IPS DF 6.9 (cell line): ENCODE data around the gene PHC2.

Experiments
- DNase-seq: peaks from one replicate; pipeline ENCODE4 v3.0.0-alpha.2; 2013; ENCODE audit warnings: low read depth, low spot score
- H3K27ac ChIP-seq: one replicate; pipeline ENCODE4 v1.5.1; 2013; ENCODE audit warnings: low read length, control low read depth
- H3K27me3 ChIP-seq: 2 replicates; pipeline ENCODE4 v1.6.1; 2013; ENCODE audit warnings: mild to moderate bottlenecking, low read length; ENCODE audit not compliant: control insufficient read depth, insufficient read depth
- H3K36me3 ChIP-seq: 2 replicates; pipeline ENCODE4 v1.6.1; 2013; ENCODE audit warnings: low read length; ENCODE audit not compliant: control insufficient read depth, insufficient read depth
- H3K4me1 ChIP-seq: 2 replicates; pipeline ENCODE4 v1.6.1; 2013; ENCODE audit warnings: low read length; ENCODE audit not compliant: control insufficient read depth, insufficient read depth
- H3K4me3 ChIP-seq: 2 replicates; pipeline ENCODE4 v1.5.1; 2013; ENCODE audit warnings: mild to moderate bottlenecking, low read length
- H3K9me3 ChIP-seq: 2 replicates; pipeline ENCODE4 v1.6.1; 2013; ENCODE audit warnings: low read length, inconsistent platforms; ENCODE audit not compliant: control insufficient read depth, insufficient read depth
- WGBS: extraction: QIAGEN DNeasy Blood & Tissue Kit; methylation state at CpG from one replicate; pipeline ENCODE4 v1.1.7; 2013; ENCODE audit warnings: mixed read lengths, missing lambda C conversion rate; ENCODE audit not compliant: insufficient read length, insufficient coverage; 5-methylcytosine and 5-hydroxymethylcytosine counted together

PHC2 gene

GRCh38 chr1:33305016-33305415, 125.9 kb downstream of the PHC2 start:
- H3K4me3 ChIP-seq: no peak overlapping the region

GRCh38 chr1:33302325-33302724, 128.6 kb downstream of the PHC2 start:
- Histone ChIP-seq H3K27me3 (peaks cover 14% of the 10 kb centered on the region; the same call in 1 of the 2 replicates), H3K4me1 (peaks cover 5% of the 10 kb centered on the region), H3K36me3 (no peaks in the 10 kb centered on the region), H3K9me3 (no peaks in the 10 kb centered on the region), H3K27ac (no peak overlapping the region), H3K4me3 (no peak overlapping the region)
- no CpG with 5 or more reads among the region's 1 CpG for WGBS
- DNase-seq: no peak

More at GRCh38 chr1:33305016-33305415, 125.9 kb downstream of the PHC2 start:
- Histone ChIP-seq H3K9me3 (no peaks in the 10 kb centered on the region), H3K27ac (no peak overlapping the region), H3K27me3 (peaks cover 14% of the 10 kb centered on the region; the same call in 1 of the 2 replicates), H3K4me1 (peaks cover 5% of the 10 kb centered on the region), H3K36me3 (no peaks in the 10 kb centered on the region)
- no peak for DNase-seq
- WGBS: no CpG with 5 or more reads among the region's 5 CpGs

- no peak overlapping the region for H3K27ac ChIP-seq
- no peaks in the 10 kb centered on the region; the same call in 1 of the 2 replicates for H3K36me3 ChIP-seq
- DNase-seq: no peak
- peaks cover 1% of the 10 kb centered on the region; the same call in 1 of the 2 replicates for H3K4me1 ChIP-seq
- H3K27me3 ChIP-seq: peaks cover 7% of the 10 kb centered on the region; the same call in 1 of the 2 replicates
- no peaks in the 10 kb centered on the region for H3K9me3 ChIP-seq
- WGBS: no CpG with 5 or more reads among the region's 4 CpGs
- no peak overlapping the region for H3K4me3 ChIP-seq
These were observed 129.5 kb downstream of the PHC2 start for GRCh38 chr1:33301273-33301984.

- DNase-seq: no peak
- no peaks in the 10 kb centered on the region for H3K9me3 ChIP-seq
- H3K27ac ChIP-seq: no peak overlapping the region
- no CpG with 5 or more reads among the region's 5 CpGs for WGBS
- no peaks in the 10 kb centered on the region for H3K4me1 ChIP-seq
- peaks cover 4% of the 10 kb centered on the region; the same call in 1 of the 2 replicates for H3K36me3 ChIP-seq
- H3K27me3 ChIP-seq: no peaks in the 10 kb centered on the region
- H3K4me3 ChIP-seq: no peak overlapping the region
These were observed 130.2 kb downstream of the PHC2 start for GRCh38 chr1:33300673-33301072.

- H3K27ac ChIP-seq: no peak overlapping the region
- DNase-seq: no peak
- H3K4me3 ChIP-seq: no peak overlapping the region
- H3K9me3 ChIP-seq: no peaks in the 10 kb centered on the region
- no CpG with 5 or more reads among the region's 15 CpGs for WGBS
- no peaks in the 10 kb centered on the region for H3K27me3 ChIP-seq
- peaks cover 4% of the 10 kb centered on the region; the same call in 1 of the 2 replicates for H3K36me3 ChIP-seq
- 0 out of 2 replicates have a peak, but pooled peaks cover 2% of the 10 kb centered on the region for H3K4me1 ChIP-seq
These were observed 131.3 kb downstream of the PHC2 start for GRCh38 chr1:33299461-33300155.

GRCh38 chr1:33298623-33299277, 132.1 kb downstream of the PHC2 start:
- no peak overlapping the region for H3K4me3 ChIP-seq
- no peak overlapping the region for H3K27ac ChIP-seq
- no CpG with 5 or more reads among the region's 18 CpGs for WGBS
- no peaks in the 10 kb centered on the region for H3K9me3 ChIP-seq
- peak; percentile 60 for DNase-seq
- H3K27me3 ChIP-seq: no peaks in the 10 kb centered on the region
- peaks cover 4% of the 10 kb centered on the region; the same call in 1 of the 2 replicates for H3K36me3 ChIP-seq
- 0 out of 2 replicates have a peak, but pooled peaks cover 2% of the 10 kb centered on the region for H3K4me1 ChIP-seq

- H3K9me3 ChIP-seq: no peaks in the 10 kb centered on the region
- no peak for DNase-seq
- WGBS: no CpG with 5 or more reads among the region's 4 CpGs
- H3K4me1 ChIP-seq: 0 out of 2 replicates have a peak, but pooled peaks cover 2% of the 10 kb centered on the region
- H3K27ac ChIP-seq: no peak overlapping the region
- peaks cover 4% of the 10 kb centered on the region; the same call in 1 of the 2 replicates for H3K36me3 ChIP-seq
- H3K4me3 ChIP-seq: no peak overlapping the region
- H3K27me3 ChIP-seq: no peaks in the 10 kb centered on the region
These were observed 132.8 kb downstream of the PHC2 start for GRCh38 chr1:33297911-33298622.

- DNase-seq: no peak
- WGBS: no CpG with 5 or more reads among the region's 4 CpGs
- Histone ChIP-seq H3K27ac (no peak overlapping the region), H3K36me3 (peaks cover 4% of the 10 kb centered on the region; the same call in 1 of the 2 replicates), H3K4me1 (0 out of 2 replicates have a peak, but pooled peaks cover 2% of the 10 kb centered on the region), H3K27me3 (no peaks in the 10 kb centered on the region), H3K9me3 (no peaks in the 10 kb centered on the region), H3K4me3 (no peak overlapping the region)
These were observed 134.1 kb downstream of the PHC2 start for GRCh38 chr1:33296824-33297223.

GRCh38 chr1:33296082-33296458, 134.8 kb downstream of the PHC2 start:
- H3K4me3 ChIP-seq: no peak overlapping the region
- DNase-seq: no peak
- peaks cover 4% of the 10 kb centered on the region; the same call in 1 of the 2 replicates for H3K36me3 ChIP-seq
- H3K27me3 ChIP-seq: no peaks in the 10 kb centered on the region
- WGBS: no CpG with 5 or more reads among the region's 9 CpGs
- no peak overlapping the region for H3K27ac ChIP-seq
- H3K4me1 ChIP-seq: 0 out of 2 replicates have a peak, but pooled peaks cover 2% of the 10 kb centered on the region
- H3K9me3 ChIP-seq: no peaks in the 10 kb centered on the region
